ENCODE data around the gene CIDEA. TPM values are rescaled to one million over a fixed set of nuclear protein-coding genes. Genes with fewer than 3 reads are reported as not detected.
A peak's percentile ranks its signal among the peaks of the same experiment; 100 is the strongest.

The CIDEA gene
- total and polyA plus RNA-seq, 9 of the 15 experiments (the other 6 are each of a cell fraction or from before 2014, with no cell fraction given): not detected

GRCh38 chr18:12256951-12257350 is 2.8 kb downstream of the CIDEA start:
- in situ Hi-C loops (cut with MboI): no loop called here
- H3K9ac ChIP-seq (ENCODE audit: insufficient read depth in 1 of 2, low read depth in 2 of 2, low read length in 2 of 2): no peak overlapping the region

More at GRCh38 chr18:12256951-12257350, 2.8 kb downstream of the CIDEA start:
- Histone ChIP-seq H3K27ac (ENCODE audit: extremely low read depth, low read depth, low read length) (no peak overlapping the region), H3K27me3 (ENCODE audit: control insufficient read depth in 2 of 2, insufficient read depth in 2 of 2, low read length in 2 of 2) (peaks cover 30 to 66% of the 10 kb centered on the region in 2 experiments), H3K36me3 (ENCODE audit: control insufficient read depth, insufficient read depth, low read length) (no peaks in the 10 kb centered on the region), H2AFZ (ENCODE audit: low read depth, low read length) (peak overlapping the region; percentile 18; the same call in 1 of the 2 replicates), H3K79me2 (ENCODE audit: control insufficient read depth, insufficient read depth, low read length) (no peaks in the 10 kb centered on the region), H3K4me1 (replicated peaks in 1 of 2; ENCODE audit: control insufficient read depth in 2 of 2, insufficient read depth in 2 of 2, low read length in 2 of 2) (peaks cover 3 to 23% of the 10 kb centered on the region in 2 experiments; a peak in 2 of 5 replicates), H3K4me3 (no peak overlapping the region), H4K20me1 (replicated peaks; ENCODE audit: control insufficient read depth, insufficient read depth, low read length) (0 out of 2 replicates have a peak, but pooled peaks cover 3% of the 10 kb centered on the region), H3K4me2 (ENCODE audit: insufficient read depth, low read length) (no peak overlapping the region), H3K9me1 (ENCODE audit: control insufficient read depth, insufficient read depth, low read length) (no peaks in the 10 kb centered on the region), H3K9me3 (replicated peaks; ENCODE audit: control insufficient read depth, insufficient read depth, low read depth, low read length) (no peaks in the 10 kb centered on the region)
- ChIA-PET CTCF (ENCODE audit: low intra/inter-chr PET ratio) (no interaction called here), POLR2A (interaction anchor here (0.9 kb wide), 1 partner anchor 15 kb away, joined by 3 read pairs; no protein-coding TSS in a partner anchor)
- TF ChIP-seq PBX2 (CRISPR knock-in tag; IDR thresholded peaks at IDR 0.05; ENCODE audit: low read depth): no peak
- TF ChIP-seq PBX2 (tag; conservative IDR thresholded peaks at IDR 0.05; ENCODE audit: low read depth): no peak
- TF ChIP-seq NFIC (IDR thresholded peaks at IDR 0.05): peak; percentile 87
- BruUV-seq (replicated peaks): no TSS peak
- FAIRE-seq (no peak), DNase-seq (ENCODE audit: extremely low read depth in 1 of 4, low spot score in 3 of 4) (no peak), ATAC-seq (peak; percentile 26; the same call in 2 of the 3 replicates)
- 6% methylated on average over 6 of the region's 6 CpGs for WGBS (ENCODE audit: insufficient coverage, low coverage, missing lambda C conversion rate)
- intact Hi-C loops (cut with micrococcal nuclease): no loop called here

All from K562 (cell line).